IPS-NIHi7 (cell line): ENCODE results near the gene PDE6C.

Experiments used
- DNase-seq: peaks from one replicate; pipeline ENCODE4 v3.0.0; 2012; ENCODE audit warnings: mixed read lengths; ENCODE audit errors: extremely low spot score

PDE6C gene

GRCh38 chr10:93702210-93703001 is 90.1 kb downstream of the PDE6C start, which contains the start of gene FRA10AC1:
TSS of gene FRA10AC1 (minus strand) at chr10:93702592. CDS start at chr10:93700106, 2,486 bp downstream.
- peak; percentile 93 for DNase-seq

DNA sequence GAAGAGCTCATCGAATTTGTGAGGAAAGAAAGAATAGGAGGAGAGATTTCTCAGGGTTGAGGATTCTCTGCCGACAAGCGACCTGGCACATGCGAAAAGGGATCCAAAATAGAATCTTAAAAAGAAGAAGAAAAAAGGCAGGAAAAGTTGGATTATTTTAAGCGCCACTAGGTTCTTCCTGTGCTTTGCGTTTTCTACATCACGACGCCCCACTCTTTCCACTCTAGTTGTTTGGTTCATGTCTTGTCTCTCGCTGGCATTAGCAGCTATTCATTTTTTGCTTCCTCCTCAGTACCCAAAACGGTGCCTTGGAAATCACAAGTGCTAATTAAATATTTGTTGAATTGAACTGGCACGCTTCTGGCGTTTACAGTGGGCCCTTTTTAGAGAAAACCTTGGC is 90.7 kb downstream of the PDE6C start:
- DNase-seq, result no peak

DNA sequence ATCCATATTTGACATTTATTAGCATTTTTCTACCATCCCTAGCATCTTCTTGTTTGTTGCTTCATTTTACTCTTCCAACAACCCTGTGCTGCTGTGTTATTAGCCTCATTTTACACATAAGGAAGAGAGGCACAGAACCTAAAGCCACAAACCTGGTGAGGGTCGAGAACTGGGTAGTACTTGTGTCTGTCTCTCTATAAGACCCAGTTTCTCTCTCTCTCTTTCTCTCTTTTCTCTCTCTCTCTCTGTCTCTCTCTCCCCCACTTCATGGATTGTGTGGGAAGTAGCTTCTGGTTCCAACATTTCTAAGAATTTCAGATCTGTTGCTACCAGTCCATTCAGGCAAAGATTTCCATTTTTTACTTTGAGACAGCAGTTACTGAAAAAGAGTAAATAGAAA is 91.5 kb downstream of the PDE6C start:
- no peak for DNase-seq

DNA sequence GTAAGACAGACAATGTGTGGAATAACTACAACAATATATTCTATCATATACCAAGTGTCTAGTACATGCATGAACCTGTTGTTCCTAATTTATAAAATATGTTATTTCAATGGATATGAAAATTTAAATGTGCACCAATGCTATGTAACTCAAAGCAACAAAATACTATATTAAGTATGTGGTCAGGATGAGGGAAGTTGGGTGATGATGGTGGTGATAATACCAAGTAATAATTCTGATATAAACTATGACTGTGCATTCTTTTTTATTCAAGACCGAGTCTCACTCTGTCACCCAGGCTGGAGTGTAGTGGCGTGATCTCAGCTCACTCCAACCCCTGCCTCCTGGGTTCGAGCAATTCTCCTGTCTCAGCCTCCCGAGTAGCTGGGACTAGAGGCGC is 92.1 kb downstream of the PDE6C start:
- DNase-seq, result no peak

- no peak for DNase-seq
Measured at GRCh38 chr10:93707623-93708022, 95.3 kb downstream of the PDE6C start.

DNA sequence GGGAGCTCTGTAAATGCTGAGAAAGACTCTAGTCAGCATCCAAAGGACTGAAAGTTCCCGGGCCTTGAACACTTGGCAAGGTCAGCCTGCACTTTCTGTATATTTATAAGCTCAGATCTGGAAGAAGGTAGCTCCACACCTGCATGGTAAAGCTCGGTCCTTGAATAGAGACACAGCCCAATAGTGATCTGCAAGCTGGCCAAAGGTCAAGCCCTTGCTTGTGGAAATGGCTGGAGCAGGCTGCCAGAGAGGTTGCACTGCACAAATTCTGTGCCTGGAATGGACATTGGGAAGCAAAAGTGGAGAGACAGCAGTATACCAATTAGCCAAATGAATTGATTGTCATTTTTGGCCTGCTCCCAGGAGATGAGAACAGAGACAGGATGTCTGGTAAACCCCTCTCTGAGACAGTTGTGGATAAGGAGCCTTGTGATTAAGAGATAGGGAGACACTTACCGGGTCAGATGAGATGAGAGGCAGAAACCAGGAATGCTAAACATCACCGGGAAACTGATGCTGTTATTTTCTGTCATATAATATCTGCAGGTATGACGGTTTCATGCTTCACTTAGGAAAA is 98.1 kb downstream of the PDE6C start:
- DNase-seq, result no peak

GRCh38 chr10:93711891-93712290 is 99.6 kb downstream of the PDE6C start:
- DNase-seq, result no peak

DNA sequence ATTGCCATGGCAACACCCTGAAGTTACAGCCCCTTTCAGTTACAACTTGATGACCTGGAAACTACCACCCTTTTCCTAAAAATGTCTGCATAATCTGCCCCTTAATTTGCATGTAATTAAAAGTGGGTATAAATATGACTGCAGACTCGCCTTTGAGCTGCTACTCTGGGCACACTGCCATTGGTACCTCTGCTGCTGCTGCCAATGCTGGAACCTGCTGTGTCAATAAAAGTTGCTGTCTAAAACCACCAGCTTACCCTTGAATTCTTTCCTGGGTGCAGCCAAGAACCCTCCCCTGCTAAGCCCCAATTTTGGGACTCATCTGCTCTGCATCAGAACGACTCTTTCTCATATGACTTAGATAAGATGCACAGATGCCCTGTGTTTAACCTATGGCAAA is 100.3 kb downstream of the PDE6C start:
- DNase-seq, result no peak

- no peak for DNase-seq
Measured at GRCh38 chr10:93715345-93715744, 103.0 kb downstream of the PDE6C start.
